NCI-H146 (cell line): ENCODE measurements around the gene ACTR5.
A peak's percentile ranks its signal among the peaks of the same experiment; 100 is the strongest.

Experiments
- DNase-seq: peaks from one replicate; lab custom pipeline; 2025; lab: John Stamatoyannopoulos, UW

The ACTR5 gene

DNA sequence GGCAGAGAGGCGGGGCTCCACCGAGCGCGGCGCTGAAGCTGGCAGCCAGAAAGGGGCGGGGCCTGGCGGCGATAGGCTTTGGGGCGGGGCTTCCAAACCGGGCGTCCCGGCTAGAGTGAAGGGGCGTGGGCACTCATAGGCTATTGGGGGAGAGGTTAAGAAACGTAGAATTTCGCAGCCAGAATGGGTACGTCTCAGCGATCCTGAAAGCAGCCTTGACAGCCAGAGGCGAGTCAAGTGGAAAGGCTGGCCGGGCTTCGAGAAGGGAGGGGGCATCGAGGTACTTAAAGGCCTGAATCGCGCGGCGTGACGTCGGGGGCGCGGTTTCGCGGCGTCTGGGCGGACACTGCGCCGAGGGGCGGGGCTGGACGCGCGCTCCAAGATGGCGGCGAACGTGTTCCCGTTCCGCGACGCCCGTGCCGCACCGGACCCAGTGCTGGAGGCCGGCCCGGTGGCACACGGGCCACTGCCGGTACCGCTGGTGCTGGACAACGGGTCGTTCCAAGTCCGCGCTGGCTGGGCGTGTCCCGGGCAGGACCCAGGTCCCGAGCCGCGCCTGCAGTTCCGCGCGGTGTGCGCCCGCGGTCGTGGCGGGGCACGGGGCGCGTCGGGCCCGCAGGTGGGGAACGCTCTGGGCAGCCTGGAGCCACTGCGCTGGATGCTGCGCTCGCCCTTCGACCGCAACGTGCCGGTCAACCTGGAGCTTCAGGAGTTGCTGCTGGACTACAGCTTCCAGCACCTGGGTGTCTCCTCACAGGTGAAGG, at the start of gene ACTR5:
Gene ACTR5 (plus strand): TSS at position 364 of the 764 bp plus-strand sequence. CDS start 19 bp downstream, at position 383.
- DNase-seq = peak; percentile 94

DNA sequence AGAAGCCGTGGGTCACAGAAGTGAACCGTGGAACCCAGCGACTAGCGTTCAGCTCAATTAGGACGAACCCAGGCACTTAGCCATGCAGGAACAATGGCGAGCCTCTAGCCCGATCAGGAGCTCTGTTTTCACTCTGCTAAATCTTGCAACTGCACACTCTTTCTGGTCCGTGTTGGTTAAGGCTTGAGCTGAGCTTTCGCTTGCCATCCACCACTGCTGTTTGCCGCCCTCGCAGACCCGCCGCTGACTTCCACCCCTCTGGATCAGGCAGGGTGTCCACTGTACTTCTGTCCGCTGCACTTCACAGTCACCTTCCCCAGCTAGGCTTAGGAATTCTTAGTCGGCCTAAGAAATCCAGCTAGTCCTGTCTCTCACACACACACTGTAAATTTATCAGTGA, 49.7 kb upstream of the ACTR5 start:
- no peak for DNase-seq

DNA sequence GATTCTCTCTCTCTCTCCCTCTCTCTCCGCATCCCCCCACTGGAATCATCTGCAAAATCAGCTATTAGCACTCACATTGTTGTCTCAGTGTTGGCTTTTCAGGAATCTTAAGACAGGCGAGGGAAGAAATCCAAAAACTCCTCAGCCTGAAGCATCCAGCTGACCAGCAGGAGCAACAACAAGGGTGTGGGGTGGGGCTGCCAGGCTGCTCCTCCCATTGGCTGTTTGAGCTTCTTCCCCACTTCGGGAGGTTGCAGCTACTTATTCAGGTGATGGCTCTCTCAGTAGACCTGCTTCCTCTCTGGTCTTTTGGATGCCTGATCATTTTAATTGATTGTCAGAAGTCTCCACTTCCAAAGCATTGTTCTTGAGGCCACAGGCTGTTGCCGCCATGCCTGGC, 48.1 kb upstream of the ACTR5 start:
- DNase-seq = no peak

DNA sequence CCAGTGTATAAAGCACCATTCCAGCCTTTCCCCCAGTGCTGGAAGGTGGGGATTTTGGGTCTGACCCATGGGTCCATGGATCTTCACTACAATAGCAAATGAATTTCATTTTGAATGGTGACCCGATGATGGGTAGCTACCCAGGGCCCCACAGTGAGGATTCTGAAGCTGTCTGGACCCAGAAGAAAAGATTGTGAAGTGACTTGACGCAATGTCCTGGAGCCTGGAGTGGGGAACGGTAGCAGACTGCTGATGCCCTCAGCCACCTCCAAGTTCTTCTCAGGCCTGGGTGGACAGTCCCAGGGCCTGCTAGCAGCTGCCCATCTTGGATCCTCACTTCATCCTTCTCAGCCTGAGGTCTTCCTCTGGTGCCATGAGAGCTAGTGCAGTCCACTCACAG, 47.3 kb upstream of the ACTR5 start:
- no peak for DNase-seq

DNA sequence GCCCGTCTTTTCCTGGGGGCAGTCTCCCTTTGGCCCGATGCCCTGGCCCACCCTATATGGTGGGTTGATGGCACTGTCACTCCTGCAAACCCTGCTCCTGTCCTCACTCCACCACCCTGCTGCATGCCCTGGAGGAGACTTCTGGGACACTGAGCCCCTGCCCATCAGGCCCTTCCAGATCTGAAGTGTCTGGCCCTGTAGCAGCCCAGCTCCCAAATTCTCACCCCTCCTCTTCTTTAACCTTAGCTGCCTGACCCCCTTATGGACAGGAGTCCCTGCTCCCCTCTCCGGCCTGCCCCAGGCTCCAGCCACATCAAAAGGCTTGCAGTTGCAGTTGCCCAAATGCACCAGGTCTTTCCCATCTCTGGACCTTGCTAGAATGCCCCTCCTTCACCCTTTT, 44.7 kb upstream of the ACTR5 start:
- no peak for DNase-seq

DNA sequence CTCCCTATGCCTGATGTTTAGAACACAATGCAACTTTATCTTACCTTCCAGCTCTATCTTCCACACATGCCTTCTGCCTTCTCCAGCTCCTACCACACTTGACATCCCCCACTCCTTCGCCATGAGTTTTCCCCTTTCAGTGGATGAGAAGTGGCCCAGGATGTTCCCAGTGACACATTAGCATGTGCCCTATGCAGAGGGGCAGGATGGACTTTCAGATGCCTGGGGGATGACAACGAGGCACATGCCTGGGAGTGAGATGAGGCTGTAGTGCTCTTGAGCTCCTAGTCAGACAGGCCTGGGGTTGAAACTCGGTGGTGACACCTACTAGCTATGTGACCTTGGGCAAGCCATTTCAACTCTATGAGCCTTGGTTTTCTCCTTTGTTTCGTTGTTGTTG, 44.1 kb upstream of the ACTR5 start:
- DNase-seq = no peak

DNA sequence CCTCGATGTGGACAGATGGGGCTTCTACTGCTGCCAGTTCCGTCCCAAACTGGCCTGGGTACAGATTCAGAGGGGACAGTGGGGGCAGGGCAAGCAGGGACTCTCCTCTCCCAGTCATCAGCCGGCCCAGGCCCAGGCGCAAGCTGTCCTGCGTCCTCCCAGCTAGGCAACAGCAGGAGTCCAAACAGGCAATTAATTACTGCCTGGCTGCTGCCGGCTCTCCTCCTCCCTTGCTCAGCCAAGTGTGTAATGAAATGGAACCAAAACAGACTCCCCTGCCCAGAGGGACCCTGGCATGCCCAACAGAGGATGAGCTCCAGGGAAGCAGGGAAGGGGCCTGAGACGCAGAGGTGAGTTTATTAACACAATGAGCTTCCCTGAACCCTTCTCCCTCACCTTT, 41.8 kb upstream of the ACTR5 start:
- peak; percentile 65 for DNase-seq

DNA sequence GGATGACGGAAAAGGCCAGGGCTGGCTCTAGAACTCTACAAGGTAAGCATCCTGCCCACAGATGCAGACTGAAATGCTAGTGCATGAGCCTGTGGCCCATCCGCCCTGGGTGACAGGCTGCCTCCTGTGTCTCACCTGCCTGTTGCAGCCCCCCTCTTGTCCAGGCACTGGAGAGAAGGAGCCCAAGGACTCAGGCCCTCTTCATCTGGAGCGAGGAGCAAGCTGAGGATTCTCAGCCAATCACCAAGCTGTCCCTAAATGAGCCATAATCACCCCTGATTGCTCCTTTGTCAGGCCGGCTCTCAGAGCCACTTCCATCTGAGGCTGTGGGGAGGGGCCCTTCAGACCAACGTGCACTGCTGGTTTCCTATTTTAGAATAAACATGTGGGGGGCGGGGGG, 34.0 kb upstream of the ACTR5 start:
- no peak for DNase-seq

DNA sequence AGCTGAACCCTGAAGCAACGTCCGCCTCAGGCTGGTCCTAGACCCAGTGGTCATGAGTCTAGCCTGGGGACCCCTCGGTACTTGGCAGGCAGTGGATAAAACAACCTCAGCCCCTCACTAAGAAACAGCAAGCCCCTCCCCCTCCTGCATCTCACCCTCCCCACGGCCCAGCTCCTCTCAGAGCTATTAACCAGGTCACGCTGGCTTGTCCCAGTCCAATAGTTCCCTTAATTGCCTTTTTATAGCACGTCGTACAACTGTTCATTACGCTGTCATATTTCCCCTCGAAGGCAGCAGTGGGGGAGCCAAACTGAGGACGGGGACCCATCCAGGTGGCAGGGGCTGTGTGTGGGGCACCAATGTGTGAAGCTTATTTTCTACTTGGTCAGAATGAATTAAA, 32.6 kb upstream of the ACTR5 start:
- DNase-seq = peak; percentile 38

DNA sequence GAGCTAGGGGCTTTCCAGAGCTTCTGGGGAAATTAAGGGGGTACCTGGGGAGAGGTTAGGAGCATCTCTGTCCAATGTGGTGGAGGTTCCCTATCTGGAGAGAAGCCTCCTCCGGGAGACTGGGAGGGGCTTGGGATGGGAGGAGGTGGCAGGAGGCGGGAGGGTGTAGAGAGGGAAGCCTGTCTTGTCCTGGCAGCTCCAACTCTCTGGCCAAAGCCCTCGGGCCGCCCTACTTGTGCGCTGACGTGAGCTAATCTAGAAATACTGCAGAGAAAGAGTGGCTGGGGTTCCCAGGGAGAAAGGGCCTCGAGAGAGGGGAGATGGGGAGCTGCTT, 25.6 kb upstream of the ACTR5 start:
- no peak for DNase-seq

DNA sequence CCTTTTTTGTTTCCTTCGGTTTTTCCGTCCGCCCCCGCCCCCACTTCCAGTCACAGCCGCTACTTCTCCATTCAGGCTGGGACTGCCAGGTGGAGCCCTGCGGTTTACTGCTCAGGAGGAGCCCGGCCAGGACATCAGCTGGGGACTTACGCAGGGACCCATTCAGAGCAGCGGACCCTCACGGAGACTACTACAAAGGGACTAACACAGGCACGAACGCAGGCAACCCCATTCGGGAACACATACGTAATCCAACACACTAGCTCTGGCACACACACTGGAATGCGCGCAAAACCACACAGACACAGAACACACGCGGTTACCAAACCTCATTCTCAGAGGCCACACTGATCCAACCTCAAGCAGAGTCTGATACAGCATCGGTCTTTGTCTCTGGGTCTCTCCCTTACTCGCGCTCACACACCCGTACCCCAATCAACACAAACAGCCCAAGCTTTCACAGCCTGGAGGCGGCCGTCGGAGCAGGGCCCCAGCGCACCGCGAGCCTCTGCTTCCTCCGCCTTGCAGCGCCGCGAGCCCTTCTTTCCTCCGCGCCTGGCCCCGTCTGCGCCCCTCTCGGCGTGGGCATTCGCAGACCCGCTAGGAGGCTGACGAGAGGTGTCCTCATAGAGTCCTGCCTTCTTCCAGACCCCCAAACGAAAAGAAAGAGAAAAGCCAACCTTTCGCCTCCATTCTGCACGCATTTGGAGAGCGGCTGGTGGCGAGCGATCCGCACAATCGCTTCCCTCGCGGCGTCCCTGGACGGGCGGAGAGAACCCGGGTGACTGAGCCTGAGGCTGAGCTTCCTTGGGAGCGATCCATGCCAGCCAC, 25.0 kb upstream of the ACTR5 start:
- DNase-seq = no peak

DNA sequence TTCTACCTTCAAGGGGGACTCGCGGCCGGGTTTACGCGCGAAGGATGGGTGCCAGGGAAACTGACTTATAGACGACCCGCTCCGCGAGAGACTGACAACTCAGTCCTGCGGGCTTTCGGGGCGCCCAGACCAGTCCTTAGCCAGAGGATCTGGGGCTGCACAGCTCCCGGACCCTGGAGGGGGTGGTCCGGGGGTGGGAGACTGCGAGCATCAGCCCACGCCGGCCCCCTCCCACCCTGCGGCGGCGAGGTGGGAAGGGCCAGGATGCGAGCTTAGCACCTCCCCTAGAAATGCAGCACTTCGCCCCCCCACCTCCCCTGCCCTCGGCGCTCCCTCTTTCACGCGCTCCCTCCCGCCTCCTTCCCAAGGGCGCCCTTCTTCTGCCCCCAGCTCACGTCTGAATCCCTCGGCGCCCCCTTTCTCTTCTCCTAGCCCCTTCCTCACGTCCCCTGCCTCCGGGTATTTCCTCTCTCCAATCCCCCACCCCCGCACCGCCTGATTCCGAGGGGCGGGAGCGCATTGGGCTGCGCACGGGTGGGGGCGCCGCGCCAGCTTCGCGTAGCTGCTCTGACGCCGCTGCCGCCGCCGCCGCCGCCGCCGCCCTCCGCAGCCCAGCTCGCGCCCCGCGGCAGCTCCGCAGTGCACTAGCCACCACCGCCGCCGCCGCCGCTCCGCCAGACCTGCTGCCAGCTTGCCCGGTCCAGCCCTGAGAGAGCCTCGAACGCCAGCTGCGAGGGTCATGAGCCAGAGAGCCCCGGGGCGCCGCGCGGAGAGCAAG, 24.2 kb upstream of the ACTR5 start, which contains the start of gene SLC32A1:
Gene SLC32A1 (plus strand): TSS at position 639 of the 778 bp plus-strand sequence. CDS start 239 bp downstream, outside the sequence.
- DNase-seq = no peak

DNA sequence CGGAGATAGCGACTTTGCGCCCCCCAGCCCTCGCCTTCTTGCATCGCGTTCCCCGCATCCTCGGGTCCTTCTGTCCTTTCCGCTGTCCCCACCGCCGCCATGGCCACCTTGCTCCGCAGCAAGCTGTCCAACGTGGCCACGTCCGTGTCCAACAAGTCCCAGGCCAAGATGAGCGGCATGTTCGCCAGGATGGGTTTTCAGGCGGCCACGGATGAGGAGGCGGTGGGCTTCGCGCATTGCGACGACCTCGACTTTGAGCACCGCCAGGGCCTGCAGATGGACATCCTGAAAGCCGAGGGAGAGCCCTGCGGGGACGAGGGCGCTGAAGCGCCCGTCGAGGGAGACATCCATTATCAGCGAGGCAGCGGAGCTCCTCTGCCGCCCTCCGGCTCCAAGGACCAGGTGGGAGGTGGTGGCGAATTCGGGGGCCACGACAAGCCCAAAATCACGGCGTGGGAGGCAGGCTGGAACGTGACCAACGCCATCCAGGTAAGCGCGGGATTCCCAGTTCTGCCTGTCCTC, 23.6 kb upstream of the ACTR5 start:
- peak; percentile 30 for DNase-seq

DNA sequence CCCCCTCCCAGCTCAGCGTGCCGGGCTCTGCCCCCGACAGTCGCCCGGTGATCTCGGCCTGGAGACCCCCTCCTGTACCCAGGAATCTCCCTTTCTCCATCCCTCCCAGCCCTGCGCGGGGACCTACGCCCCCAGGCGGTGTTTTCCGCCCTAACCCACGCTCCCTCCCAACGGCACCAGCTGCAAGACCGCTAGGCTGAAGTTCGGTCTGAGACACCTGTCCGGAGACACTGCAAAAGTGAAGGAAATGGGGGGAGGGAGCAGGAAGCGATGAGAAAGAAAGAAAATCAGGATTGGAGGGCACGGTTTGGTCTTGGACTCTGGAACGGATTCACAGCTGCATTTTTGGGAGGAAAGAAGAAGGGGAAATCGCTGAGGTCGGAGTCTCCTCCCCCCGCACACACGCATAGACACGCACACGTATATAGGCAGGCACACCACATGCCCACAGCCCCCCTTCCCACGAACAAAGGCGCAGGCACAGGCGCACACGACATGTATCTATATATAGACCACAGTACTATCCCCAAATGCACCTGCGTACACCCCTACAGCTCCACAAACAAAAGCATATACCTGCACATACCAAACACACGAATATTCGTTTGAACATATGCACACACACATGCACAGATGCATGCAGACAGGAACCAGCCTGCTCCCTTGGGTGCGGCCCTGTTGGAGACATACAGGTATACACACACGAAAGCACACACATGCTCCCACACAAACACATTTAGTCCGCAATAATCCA, 22.9 kb upstream of the ACTR5 start:
- DNase-seq = peak; percentile 14

DNA sequence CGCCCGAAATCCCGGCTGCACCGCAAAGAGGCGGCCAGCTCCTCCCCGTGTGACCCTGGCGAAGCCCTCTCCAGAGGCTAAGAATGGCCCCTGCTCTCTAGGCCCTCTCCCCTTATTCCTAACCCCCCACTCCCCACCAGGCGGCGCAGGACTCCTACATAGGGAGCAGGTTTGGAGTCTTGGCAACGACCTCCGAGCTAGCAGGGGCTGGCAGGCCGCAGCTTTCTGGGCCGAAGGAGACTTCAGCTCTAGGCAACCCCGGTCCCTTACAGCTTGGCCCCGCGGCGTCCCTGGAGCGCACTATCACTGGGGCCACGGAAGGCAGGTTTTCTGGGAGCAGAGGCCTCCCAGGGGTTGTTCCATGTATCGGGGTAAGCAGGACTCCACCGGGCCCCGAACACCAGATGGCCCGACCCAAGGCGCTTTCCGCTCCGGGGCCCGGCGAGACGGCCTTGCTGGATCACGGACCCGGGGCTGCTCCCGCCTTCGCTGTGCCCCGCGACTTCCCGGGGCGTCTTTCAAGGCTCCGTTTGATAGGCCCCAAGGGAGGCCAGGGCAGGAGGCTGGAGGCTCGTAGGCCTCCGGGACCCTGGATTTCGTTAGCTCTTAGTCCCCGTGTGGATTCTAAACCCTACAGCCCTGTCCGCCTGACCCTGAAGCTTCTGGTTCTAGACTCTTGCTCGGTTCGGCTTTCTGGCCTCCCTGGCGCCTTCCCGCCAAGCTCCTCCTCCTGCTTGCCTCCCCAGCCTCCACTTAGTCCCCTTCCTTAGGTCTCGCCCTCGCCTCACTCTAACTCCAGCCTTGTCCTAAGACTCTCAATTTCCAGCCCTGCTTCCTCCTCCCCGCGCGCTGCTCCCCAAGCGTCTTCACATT, 22.1 kb upstream of the ACTR5 start:
- DNase-seq = peak; percentile 58

DNA sequence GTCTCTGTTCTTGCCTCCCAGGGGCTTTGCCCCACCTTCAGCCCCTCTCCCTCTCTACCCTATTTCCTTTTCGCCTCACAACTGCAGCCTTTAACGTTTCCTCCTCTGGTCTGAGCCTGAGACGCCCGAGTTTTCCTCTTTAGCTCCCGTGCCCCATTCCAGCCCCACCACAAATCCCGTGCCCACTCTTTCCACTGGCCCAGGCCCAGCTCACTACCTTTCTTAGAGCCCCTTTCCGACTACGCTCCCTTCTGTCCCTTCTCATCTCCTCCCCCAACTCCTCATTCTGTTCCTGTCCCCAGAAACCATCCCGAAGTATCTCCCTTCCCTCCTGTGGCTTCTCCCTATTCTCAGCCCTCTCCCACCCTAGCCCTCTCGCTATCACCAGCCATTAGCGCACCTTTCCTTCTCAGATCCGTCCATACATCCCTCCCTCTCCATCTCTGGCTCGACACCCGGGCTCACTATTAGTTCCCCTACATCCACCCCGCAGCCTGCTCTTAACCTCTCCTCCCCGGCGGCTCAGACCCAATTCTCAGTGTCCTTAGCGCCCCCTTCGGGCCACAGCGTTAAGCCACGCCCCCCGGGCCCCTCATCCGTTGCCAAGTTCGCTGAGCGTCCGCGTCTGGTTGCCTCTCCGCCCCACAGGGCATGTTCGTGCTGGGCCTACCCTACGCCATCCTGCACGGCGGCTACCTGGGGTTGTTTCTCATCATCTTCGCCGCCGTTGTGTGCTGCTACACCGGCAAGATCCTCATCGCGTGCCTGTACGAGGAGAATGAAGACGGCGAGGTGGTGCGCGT, 21.3 kb upstream of the ACTR5 start:
- no peak for DNase-seq

DNA sequence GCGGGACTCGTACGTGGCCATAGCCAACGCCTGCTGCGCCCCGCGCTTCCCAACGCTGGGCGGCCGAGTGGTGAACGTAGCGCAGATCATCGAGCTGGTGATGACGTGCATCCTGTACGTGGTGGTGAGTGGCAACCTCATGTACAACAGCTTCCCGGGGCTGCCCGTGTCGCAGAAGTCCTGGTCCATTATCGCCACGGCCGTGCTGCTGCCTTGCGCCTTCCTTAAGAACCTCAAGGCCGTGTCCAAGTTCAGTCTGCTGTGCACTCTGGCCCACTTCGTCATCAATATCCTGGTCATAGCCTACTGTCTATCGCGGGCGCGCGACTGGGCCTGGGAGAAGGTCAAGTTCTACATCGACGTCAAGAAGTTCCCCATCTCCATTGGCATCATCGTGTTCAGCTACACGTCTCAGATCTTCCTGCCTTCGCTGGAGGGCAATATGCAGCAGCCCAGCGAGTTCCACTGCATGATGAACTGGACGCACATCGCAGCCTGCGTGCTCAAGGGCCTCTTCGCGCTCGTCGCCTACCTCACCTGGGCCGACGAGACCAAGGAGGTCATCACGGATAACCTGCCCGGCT, 20.6 kb upstream of the ACTR5 start:
- DNase-seq = no peak

DNA sequence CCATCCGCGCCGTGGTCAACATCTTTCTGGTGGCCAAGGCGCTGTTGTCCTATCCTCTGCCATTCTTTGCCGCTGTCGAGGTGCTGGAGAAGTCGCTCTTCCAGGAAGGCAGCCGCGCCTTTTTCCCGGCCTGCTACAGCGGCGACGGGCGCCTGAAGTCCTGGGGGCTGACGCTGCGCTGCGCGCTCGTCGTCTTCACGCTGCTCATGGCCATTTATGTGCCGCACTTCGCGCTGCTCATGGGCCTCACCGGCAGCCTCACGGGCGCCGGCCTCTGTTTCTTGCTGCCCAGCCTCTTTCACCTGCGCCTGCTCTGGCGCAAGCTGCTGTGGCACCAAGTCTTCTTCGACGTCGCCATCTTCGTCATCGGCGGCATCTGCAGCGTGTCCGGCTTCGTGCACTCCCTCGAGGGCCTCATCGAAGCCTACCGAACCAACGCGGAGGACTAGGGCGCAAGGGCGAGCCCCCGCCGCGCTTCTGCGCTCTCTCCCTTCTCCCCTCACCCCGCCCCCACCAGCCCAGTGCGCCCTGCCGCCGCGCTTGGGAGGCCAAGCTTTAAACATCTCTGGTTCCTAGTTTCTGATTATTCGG, 20.0 kb upstream of the ACTR5 start:
- no peak for DNase-seq
